ENCODE data around the gene MAEA. TPM values are rescaled to one million over a fixed set of nuclear protein-coding genes. Genes with fewer than 3 reads are reported as not detected.
A peak's percentile ranks its signal among the peaks of the same experiment; 100 is the strongest.

Gene MAEA
- total and polyA plus RNA-seq, 4 experiments from 2014 or later: 54.1 to 106 (median 85.8) TPM

DNA sequence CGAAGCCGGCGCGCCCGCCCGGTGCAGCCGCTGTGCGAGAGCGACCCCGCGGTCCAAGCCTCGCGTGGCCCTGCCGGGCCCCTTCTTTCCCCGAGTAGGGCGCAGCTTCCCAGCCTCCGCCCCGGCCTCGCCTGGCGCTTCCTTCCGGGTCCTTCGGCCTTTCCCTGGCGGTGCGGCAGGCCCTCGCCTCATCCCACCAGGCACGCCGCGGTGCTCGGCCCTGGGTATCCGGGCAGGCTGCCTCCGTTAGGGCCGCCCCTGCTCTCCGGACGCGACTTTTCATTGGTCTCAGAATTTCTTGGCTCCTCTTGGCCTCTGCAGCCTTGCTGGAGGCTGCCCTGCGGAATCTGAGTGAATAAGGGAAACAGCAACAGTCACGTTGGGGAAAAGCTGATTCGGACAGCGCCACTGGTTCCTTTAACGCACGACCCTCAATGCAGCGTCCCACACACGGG is 57.7 kb downstream of the MAEA start:
- H3K27me3 Mint-ChIP-seq: no peaks in the 10 kb centered on the region
- no peak for DNase-seq
- H3K27ac ChIP-seq (ENCODE audit: low read depth, low read length): peak overlapping the region; percentile 83
- H3K4me3 Mint-ChIP-seq: peak overlapping the region; percentile 87 to 93 (median 89)
- peaks cover 25 to 64% (median 30%) of the 10 kb centered on the region in 4 donors for H3K4me1 Mint-ChIP-seq
- peak overlapping the region; percentile 10 to 75 for H3K4me3 ChIP-seq (ENCODE audit: low read length in 2 of 2)
- POLR2A ChIA-PET (ENCODE audit: partially characterized antibody): interaction anchor here (1.0 to 4.2 kb wide), 19 partner anchors 9 to 415 kb away, joined by 3 to 146 read pairs (median 9); partner anchors contain the start of genes CTBP1, FGFRL1, GAK and MAEA
- H3K9me3 ChIP-seq (ENCODE audit: control insufficient read depth in 1 of 2, low read length in 2 of 2): no peaks in the 10 kb centered on the region
- H3K36me3 ChIP-seq (ENCODE audit: insufficient read depth, low read length): no peaks in the 10 kb centered on the region
- H3K9me3 Mint-ChIP-seq: peaks cover 0 to 1% (median 0%) of the 10 kb centered on the region in 8 donors
- H3K27me3 ChIP-seq (ENCODE audit: insufficient read depth, low read length): no peaks in the 10 kb centered on the region
- intact Hi-C loops (cut with micrococcal nuclease): loop anchor here (1.0 to 5.0 kb wide), 7 partner anchors 41 to 525 kb away; partner anchors contain the start of genes FGFRL1, MAEA, NSD2 and SLBP
- CTCF ChIA-PET (ENCODE audit: partially characterized antibody): interaction anchor here (0.6 to 3.8 kb wide), 14 partner anchors 9 to 346 kb away, joined by 3 to 29 read pairs (median 10); partner anchors contain the start of genes CTBP1 and MAEA
- peak overlapping the region; percentile 91 to 97 (median 94) for H3K27ac Mint-ChIP-seq
- H3K4me1 ChIP-seq (ENCODE audit: insufficient read depth, low read length): peaks cover 35% of the 10 kb centered on the region
- H3K36me3 Mint-ChIP-seq: peaks cover 9 to 21% of the 10 kb centered on the region in 2 donors

DNA sequence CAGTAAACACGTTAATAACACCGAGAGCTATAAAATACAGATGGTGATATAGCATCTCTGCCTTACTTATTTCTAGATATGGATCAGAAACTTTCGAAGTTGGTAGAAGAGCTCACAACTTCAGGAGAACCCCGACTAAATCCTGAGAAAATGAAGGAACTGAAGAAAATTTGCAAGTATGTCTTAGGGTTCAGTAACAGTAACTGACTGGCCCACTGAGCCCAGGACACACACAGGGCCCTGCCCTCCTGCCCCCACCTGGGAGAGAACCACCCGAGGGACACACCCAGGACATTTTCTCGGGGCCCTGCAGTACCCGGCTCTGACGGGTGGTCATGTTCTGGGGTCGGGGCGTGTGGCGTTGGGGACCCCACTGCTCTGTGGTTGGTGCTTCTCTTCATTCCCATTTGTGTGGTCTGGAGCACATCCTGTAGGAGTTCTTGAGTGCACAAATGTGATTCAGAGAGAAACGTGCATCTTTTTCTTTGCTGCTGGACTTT is 58.4 kb downstream of the MAEA start:
- intact Hi-C loops (cut with micrococcal nuclease): loop anchor here (5.0 kb wide), 3 partner anchors 81 to 524 kb away; partner anchors contain the start of genes NSD2 and SLBP
- H3K27me3 Mint-ChIP-seq: no peaks in the 10 kb centered on the region
- peaks cover 12 to 21% of the 10 kb centered on the region in 2 donors for H3K36me3 Mint-ChIP-seq
- POLR2A ChIA-PET (ENCODE audit: partially characterized antibody): interaction anchor here (1.0 to 4.2 kb wide), 11 partner anchors 16 to 373 kb away, joined by 4 to 146 read pairs (median 15); partner anchors contain the start of genes CTBP1, MAEA, TACC3 and TMEM129
- H3K27ac Mint-ChIP-seq: peak overlapping the region; percentile 91 to 97 (median 94)
- CTCF ChIA-PET (ENCODE audit: partially characterized antibody): interaction anchor here (1.0 to 3.8 kb wide), 9 partner anchors 8 to 346 kb away, joined by 3 to 28 read pairs (median 7); partner anchors contain the start of gene MAEA
- Histone ChIP-seq H3K27ac (ENCODE audit: low read depth, low read length) (peak overlapping the region; percentile 83), H3K4me3 (ENCODE audit: low read length in 2 of 2) (peak overlapping the region in 1 of 2 donors; percentile 75), H3K4me1 (ENCODE audit: insufficient read depth, low read length) (peaks cover 35% of the 10 kb centered on the region), H3K27me3 (ENCODE audit: insufficient read depth, low read length) (no peaks in the 10 kb centered on the region), H3K9me3 (ENCODE audit: control insufficient read depth in 1 of 2, low read length in 2 of 2) (no peaks in the 10 kb centered on the region), H3K36me3 (ENCODE audit: insufficient read depth, low read length) (peaks cover 3% of the 10 kb centered on the region)
- peaks cover 25 to 64% (median 30%) of the 10 kb centered on the region in 4 donors for H3K4me1 Mint-ChIP-seq
- peaks cover 0 to 1% (median 0%) of the 10 kb centered on the region in 8 donors for H3K9me3 Mint-ChIP-seq
- peak overlapping the region; percentile 87 to 93 (median 89) for H3K4me3 Mint-ChIP-seq
- DNase-seq: peak in 1 of 5 donors; percentile 29

DNA sequence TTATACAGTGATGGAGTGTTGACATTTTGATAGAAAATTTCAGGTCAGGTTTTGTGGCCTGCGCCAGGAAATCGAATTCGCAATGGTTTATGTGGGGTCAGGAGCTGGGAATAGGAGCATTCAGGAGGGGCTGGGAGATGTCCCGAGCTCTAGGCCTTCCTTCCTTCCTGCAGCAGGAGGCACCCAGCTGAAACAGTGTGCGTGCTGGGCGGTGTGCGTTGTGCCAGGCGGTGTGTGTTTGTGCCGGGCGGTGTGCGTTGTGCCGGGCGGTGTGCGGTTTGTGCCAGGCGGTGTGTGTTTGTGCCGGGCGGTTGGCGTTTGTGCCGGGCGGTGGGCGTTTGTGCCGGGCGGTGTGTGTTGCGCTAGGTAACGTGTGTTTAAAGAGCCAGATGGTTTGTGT is 59.1 kb downstream of the MAEA start:
- intact Hi-C loops (cut with micrococcal nuclease): loop anchor here (5.0 kb wide), 3 partner anchors 81 to 524 kb away; partner anchors contain the start of genes NSD2 and SLBP
- peak overlapping the region; percentile 83 for H3K27ac ChIP-seq (ENCODE audit: low read depth, low read length)
- Mint-ChIP-seq H3K36me3 (peaks cover 12 to 21% of the 10 kb centered on the region in 2 donors), H3K4me1 (peaks cover 25 to 63% (median 30%) of the 10 kb centered on the region in 4 donors), H3K4me3 (peak overlapping the region in 7 of 8 donors; percentile 64 to 93 (median 87)), H3K9me3 (peaks cover 0 to 1% (median 0%) of the 10 kb centered on the region in 8 donors), H3K27me3 (no peaks in the 10 kb centered on the region), H3K27ac (peak overlapping the region; percentile 87 to 97 (median 94))
- H3K4me3 ChIP-seq (ENCODE audit: low read length in 2 of 2): no peak overlapping the region
- H3K36me3 ChIP-seq (ENCODE audit: insufficient read depth, low read length): peaks cover 3% of the 10 kb centered on the region
- H3K4me1 ChIP-seq (ENCODE audit: insufficient read depth, low read length): peaks cover 35% of the 10 kb centered on the region
- CTCF ChIA-PET (ENCODE audit: partially characterized antibody): interaction anchor here (1.1 to 3.8 kb wide), 6 partner anchors 30 to 257 kb away, joined by 3 to 28 read pairs (median 6); no protein-coding TSS in a partner anchor
- peak in 1 of 5 donors; percentile 10 for DNase-seq
- no peaks in the 10 kb centered on the region for H3K9me3 ChIP-seq (ENCODE audit: control insufficient read depth in 1 of 2, low read length in 2 of 2)
- H3K27me3 ChIP-seq (ENCODE audit: insufficient read depth, low read length): no peaks in the 10 kb centered on the region
- POLR2A ChIA-PET (ENCODE audit: partially characterized antibody): interaction anchor here (1.2 to 4.2 kb wide), 4 partner anchors 17 to 147 kb away, joined by 4 to 146 read pairs (median 57); partner anchors contain the start of gene CTBP1

DNA sequence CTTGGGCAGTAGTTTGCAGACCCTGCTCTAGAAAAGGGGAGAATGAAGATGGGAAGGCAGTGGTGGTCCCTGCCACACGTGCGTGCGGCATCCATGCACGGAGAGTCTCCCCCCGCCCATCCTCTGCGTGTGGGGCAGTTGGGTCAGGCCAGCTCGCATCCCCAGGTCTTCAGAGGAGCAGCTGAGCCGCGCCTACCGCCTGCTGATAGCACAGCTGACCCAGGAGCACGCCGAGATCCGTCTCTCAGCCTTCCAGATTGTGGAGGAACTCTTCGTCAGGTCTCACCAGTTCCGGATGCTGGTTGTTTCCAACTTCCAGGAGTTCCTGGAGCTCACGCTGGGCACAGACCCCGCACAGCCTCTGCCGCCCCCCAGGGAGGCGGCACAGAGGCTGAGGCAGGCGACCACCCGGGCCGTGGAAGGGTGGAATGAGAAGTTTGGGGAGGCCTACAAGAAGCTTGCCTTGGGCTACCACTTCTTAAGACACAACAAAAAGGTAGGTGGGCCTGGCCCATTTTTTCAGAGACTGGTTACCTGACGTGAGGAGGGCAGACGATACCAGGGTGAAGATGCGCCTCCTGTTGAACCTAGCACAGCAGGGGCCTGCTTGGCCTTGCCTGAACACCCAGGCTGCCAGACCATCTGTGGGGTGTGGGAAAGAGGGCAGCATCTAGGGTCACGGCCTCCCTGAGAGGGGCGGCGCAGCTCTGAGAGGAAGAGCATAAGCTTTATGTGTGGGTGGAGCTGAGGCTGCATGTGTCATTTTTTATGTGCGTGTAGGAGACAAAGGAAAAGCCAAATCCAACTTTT is 59.9 kb downstream of the MAEA start:
- H3K4me1 ChIP-seq (ENCODE audit: insufficient read depth, low read length): peaks cover 35% of the 10 kb centered on the region
- H3K9me3 Mint-ChIP-seq: peaks cover 0 to 1% (median 0%) of the 10 kb centered on the region in 8 donors
- no peaks in the 10 kb centered on the region for H3K9me3 ChIP-seq (ENCODE audit: control insufficient read depth in 1 of 2, low read length in 2 of 2)
- intact Hi-C loops (cut with micrococcal nuclease): loop anchor here (5.0 kb wide), 3 partner anchors 82 to 523 kb away; partner anchors contain the start of genes NSD2 and SLBP
- peaks cover 12 to 21% of the 10 kb centered on the region in 2 donors for H3K36me3 Mint-ChIP-seq
- peak overlapping the region; percentile 52 to 97 (median 91) for H3K27ac Mint-ChIP-seq
- H3K4me3 ChIP-seq (ENCODE audit: low read length in 2 of 2): no peak overlapping the region
- H3K27ac ChIP-seq (ENCODE audit: low read depth, low read length): no peak overlapping the region
- H3K36me3 ChIP-seq (ENCODE audit: insufficient read depth, low read length): peaks cover 3% of the 10 kb centered on the region
- no peaks in the 10 kb centered on the region for H3K27me3 ChIP-seq (ENCODE audit: insufficient read depth, low read length)
- ChIA-PET POLR2A (ENCODE audit: partially characterized antibody) (no interaction called here), CTCF (ENCODE audit: partially characterized antibody) (interaction anchor here (1.1 to 2.4 kb wide), 5 partner anchors 31 to 280 kb away, joined by 3 to 25 read pairs (median 4); no protein-coding TSS in a partner anchor)
- H3K27me3 Mint-ChIP-seq: no peaks in the 10 kb centered on the region
- peak overlapping the region in 2 of 8 donors; percentile 91 to 93 for H3K4me3 Mint-ChIP-seq
- H3K4me1 Mint-ChIP-seq: peaks cover 23 to 57% (median 28%) of the 10 kb centered on the region in 4 donors
- DNase-seq: peak in 1 of 5 donors; percentile 9

DNA sequence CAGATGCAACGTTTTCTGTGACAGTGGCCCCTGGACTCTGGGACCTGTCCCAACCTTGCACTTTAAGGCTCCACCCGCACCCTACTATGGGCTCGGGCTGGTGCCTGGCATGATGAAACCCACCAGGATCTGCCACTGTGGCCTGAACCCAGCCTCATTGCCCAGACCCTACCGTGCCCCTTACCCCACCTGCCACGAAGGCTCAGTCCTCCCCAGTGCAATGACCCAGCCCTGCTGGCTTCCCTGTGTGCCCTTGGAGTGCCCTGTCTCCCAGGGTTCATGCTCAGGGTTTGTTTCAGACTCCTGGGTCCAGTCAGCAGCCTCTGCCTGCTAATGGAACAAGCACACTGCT is 60.5 kb downstream of the MAEA start:
- peaks cover 12 to 21% of the 10 kb centered on the region in 2 donors for H3K36me3 Mint-ChIP-seq
- H3K27me3 ChIP-seq (ENCODE audit: insufficient read depth, low read length): no peaks in the 10 kb centered on the region
- H3K27me3 Mint-ChIP-seq: no peaks in the 10 kb centered on the region
- no peak for DNase-seq
- peaks cover 0 to 1% (median 0%) of the 10 kb centered on the region in 8 donors for H3K9me3 Mint-ChIP-seq
- H3K4me1 Mint-ChIP-seq: peaks cover 20 to 51% (median 23%) of the 10 kb centered on the region in 4 donors
- no peak overlapping the region for H3K4me3 ChIP-seq (ENCODE audit: low read length in 2 of 2)
- peak overlapping the region in 6 of 7 donors; percentile 18 to 86 (median 64) for H3K27ac Mint-ChIP-seq
- no peaks in the 10 kb centered on the region for H3K9me3 ChIP-seq (ENCODE audit: control insufficient read depth in 1 of 2, low read length in 2 of 2)
- H3K36me3 ChIP-seq (ENCODE audit: insufficient read depth, low read length): peaks cover 3% of the 10 kb centered on the region
- intact Hi-C loops (cut with micrococcal nuclease): no loop called here
- ChIA-PET CTCF (ENCODE audit: partially characterized antibody) (interaction anchor here (0.6 to 2.4 kb wide), 8 partner anchors 31 to 279 kb away, joined by 3 to 25 read pairs (median 4); partner anchors contain the start of gene CTBP1), POLR2A (ENCODE audit: partially characterized antibody) (interaction anchor here (1.0 kb wide), 2 partner anchors 21 to 101 kb away, joined by 3 read pairs; partner anchors contain the start of gene CTBP1)
- peaks cover 29% of the 10 kb centered on the region for H3K4me1 ChIP-seq (ENCODE audit: insufficient read depth, low read length)
- peak overlapping the region in 3 of 8 donors; percentile 17 to 35 (median 20) for H3K4me3 Mint-ChIP-seq
- no peak overlapping the region for H3K27ac ChIP-seq (ENCODE audit: low read depth, low read length)

DNA sequence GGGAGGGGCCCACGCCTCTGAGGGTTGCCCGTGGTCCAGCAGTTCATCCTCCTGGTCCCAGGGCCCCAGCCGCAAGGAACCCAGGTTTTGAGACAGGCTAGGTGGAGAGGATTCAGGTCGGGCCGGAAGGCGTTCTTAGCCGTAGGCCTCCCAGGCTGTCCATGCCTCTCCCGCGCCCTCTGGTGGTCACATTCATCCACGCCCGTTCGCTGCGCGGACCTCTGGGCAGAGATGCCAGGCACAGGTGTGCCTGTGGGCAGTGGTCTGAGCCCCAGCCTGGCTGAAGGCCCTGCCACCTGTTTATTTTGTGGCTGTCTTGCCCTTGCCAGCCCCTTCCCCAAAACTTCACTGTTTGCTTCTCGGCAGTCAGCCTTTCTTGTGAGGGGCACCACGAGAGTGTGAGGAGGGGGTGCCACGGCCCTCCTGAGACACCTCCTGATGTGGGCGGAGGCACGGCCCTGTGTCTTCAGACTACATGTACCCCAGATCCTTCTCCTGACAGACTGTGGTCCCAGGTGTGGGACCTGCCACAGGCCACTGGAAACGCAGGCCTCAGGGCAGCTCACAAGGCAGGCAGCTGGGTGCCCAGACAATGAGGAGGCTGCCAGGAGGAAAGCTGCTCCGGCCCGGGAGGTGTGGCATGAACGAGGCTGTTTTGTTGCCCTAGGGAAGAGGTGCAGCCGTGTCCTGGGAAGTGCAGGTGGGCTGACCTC is 62.3 kb downstream of the MAEA start:
- peaks cover 12 to 15% of the 10 kb centered on the region in 2 donors for H3K36me3 Mint-ChIP-seq
- no peaks in the 10 kb centered on the region for H3K27me3 Mint-ChIP-seq
- Histone ChIP-seq H3K27me3 (ENCODE audit: insufficient read depth, low read length) (no peaks in the 10 kb centered on the region), H3K36me3 (ENCODE audit: insufficient read depth, low read length) (peaks cover 3% of the 10 kb centered on the region), H3K4me1 (ENCODE audit: insufficient read depth, low read length) (peaks cover 20% of the 10 kb centered on the region), H3K27ac (ENCODE audit: low read depth, low read length) (no peak overlapping the region), H3K4me3 (ENCODE audit: low read length in 2 of 2) (no peak overlapping the region), H3K9me3 (ENCODE audit: control insufficient read depth in 1 of 2, low read length in 2 of 2) (no peaks in the 10 kb centered on the region)
- peaks cover 16 to 43% (median 20%) of the 10 kb centered on the region in 4 donors for H3K4me1 Mint-ChIP-seq
- intact Hi-C loops (cut with micrococcal nuclease): loop anchor here (1.0 kb wide), 2 partner anchors 185 to 222 kb away; no protein-coding TSS in a partner anchor
- ChIA-PET POLR2A (ENCODE audit: partially characterized antibody) (interaction anchor here (1.2 to 2.0 kb wide), 3 partner anchors 62 to 253 kb away, joined by 3 to 7 read pairs (median 3); partner anchors contain the start of gene MAEA), CTCF (ENCODE audit: partially characterized antibody) (interaction anchor here (0.6 to 6.5 kb wide), 12 partner anchors 29 to 276 kb away, joined by 3 to 48 read pairs (median 4); no protein-coding TSS in a partner anchor)
- H3K4me3 Mint-ChIP-seq: peak overlapping the region in 1 of 8 donors; percentile 57
- peaks cover 0 to 1% (median 0%) of the 10 kb centered on the region in 8 donors for H3K9me3 Mint-ChIP-seq
- peak; percentile 81 to 86 (median 83) for DNase-seq
- H3K27ac Mint-ChIP-seq: peak overlapping the region; percentile 68 to 93 (median 85)
